Measurements from ENCODE around the gene NUDT4.
"Not testable (repeated sequence)": the region's sequence is repeated elsewhere in the genome, so short reads cannot be mapped to it uniquely, and the experiment has no call there.

The NUDT4 gene

DNA sequence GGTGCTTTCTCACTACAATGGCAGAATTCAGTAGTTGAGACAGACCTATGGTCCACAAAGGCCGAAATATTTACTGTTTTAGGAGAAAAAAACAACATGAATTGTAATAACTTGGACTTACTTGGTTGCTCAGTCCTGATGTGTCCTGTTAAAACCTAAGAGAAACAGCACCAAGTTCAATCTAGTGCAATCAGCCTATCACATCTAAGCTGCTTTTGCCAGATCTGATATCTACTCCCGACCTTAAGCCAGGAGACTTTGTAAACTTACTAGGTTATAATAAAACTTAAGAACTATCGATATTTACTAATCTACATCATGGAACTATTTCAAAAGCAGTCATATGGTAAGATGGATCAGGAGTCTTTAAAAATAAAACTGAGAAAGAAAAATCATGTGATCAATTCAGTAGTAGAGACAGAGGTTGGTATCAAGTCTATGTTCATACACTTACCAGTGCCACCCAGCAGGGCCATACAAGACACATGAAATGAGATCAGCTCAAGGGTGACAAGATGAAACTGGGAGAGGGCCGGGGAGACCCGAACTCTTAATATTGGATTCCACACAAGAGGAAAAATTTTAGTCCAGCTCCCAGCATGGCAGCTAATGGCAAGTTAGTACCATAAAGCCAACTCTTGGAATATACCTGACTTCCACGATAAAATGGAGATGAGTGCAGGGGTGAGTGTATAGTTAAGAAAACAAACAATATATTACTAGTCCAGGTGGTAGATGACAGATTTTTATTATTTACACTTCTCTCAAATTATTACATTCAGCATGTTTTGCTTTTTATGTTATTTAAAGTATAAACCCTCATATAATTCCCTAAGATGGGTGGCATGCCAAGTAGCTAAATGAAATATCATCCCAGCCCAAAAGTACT, 27.5 kb downstream of the NUDT4 start:
- Histone ChIP-seq H3K18ac (ENCODE audit: low read length) (no peak overlapping the region), H3K4me3 (ENCODE audit: low read length) (no peak overlapping the region), H3K4me2 (ENCODE audit: low read length) (no peak overlapping the region), H3K9ac (ENCODE audit: low read length) (no peak overlapping the region), H2AK5ac (ENCODE audit: low read length) (no peak overlapping the region), H3K56ac (ENCODE audit: low read length) (no peak overlapping the region), H2BK120ac (ENCODE audit: low read depth, low read length) (no peak overlapping the region), H2BK5ac (ENCODE audit: low read length) (no peak overlapping the region), H2BK15ac (replicated peaks; ENCODE audit: low read depth) (no peak overlapping the region), H3K79me2 (ENCODE audit: control insufficient read depth, insufficient read depth, low read length) (no peaks in the 10 kb centered on the region), H4K5ac (ENCODE audit: low read length) (no peak overlapping the region), H4K8ac (ENCODE audit: low read depth, low read length) (no peak overlapping the region), H3K27me3 (ENCODE audit: insufficient read depth, low read length, poor library complexity) (no peaks in the 10 kb centered on the region), H3K36me3 (ENCODE audit: control insufficient read depth, insufficient read depth, low read length) (no peaks in the 10 kb centered on the region), H3K23ac (ENCODE audit: low read length) (no peak overlapping the region), H3K4me1 (ENCODE audit: control insufficient read depth, low read depth, low read length) (no peaks in the 10 kb centered on the region), H3K27ac (ENCODE audit: low read depth, low read length) (no peak overlapping the region), H3K4ac (ENCODE audit: low read depth, low read length) (no peak overlapping the region), H3K79me1 (ENCODE audit: low read length) (no peaks in the 10 kb centered on the region)
- WGBS (ENCODE audit: extremely low coverage, insufficient coverage, low lambda C conversion rate), result no CpG with 5 or more reads among the region's 6 CpGs
- DNase-seq, result no peak

DNA sequence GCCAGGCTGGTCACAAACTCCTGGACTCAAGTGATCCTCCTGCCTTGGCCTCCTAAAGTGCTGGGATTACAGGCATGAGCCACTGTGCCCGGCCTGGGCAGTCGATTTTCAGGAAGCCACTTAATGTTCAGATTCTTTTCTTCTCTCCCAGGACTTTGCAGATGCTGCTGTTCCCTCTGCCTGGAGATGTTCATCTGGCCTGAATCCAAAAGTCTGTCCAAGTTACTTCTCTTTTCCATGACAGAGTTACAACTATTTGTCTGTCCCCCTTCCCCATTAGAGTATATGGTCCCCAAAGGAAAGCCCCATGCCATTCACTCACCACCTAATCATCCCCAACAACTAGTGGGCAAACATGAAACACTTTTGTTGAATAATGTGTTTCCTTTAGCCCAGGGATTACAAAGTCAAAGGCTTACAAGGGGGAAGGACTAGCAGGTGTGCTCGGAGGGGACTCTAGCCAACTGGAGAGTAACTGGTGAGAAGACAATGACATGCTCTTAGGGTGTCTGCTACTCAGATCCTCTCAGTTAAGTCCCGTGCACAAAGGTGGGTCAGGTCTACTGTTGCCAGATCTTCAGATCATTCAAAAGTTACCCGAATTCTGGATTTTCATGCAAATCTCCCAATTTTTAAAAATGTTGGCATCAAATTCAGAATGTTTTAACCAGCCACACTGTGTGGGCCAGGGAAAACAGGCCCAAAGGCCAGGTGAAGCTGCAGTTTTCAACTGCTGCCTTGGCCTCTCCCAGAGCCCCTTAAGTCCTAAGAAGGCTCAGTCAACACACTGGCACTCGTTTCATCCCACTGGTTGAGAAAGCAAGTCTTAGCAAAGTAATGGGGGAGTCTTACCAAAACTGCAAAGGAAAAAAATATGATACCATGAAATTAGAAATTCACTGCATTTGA, 29.6 kb downstream of the NUDT4 start:
- no CpG with 5 or more reads among the region's 6 CpGs for WGBS (ENCODE audit: extremely low coverage, insufficient coverage, low lambda C conversion rate)
- DNase-seq, result no peak
- Histone ChIP-seq H2BK120ac (ENCODE audit: low read depth, low read length) (no peak overlapping the region), H3K4me1 (ENCODE audit: control insufficient read depth, low read depth, low read length) (no peaks in the 10 kb centered on the region), H3K79me1 (ENCODE audit: low read length) (peaks cover 5% of the 10 kb centered on the region), H3K9ac (ENCODE audit: low read length) (no peak overlapping the region), H4K8ac (ENCODE audit: low read depth, low read length) (no peak overlapping the region), H3K23ac (ENCODE audit: low read length) (no peak overlapping the region), H2BK15ac (replicated peaks; ENCODE audit: low read depth) (no peak overlapping the region), H3K79me2 (ENCODE audit: control insufficient read depth, insufficient read depth, low read length) (peaks cover 8% of the 10 kb centered on the region), H2BK5ac (ENCODE audit: low read length) (no peak overlapping the region), H3K56ac (ENCODE audit: low read length) (no peak overlapping the region), H3K27me3 (ENCODE audit: insufficient read depth, low read length, poor library complexity) (no peaks in the 10 kb centered on the region), H3K4me2 (ENCODE audit: low read length) (no peak overlapping the region), H4K5ac (ENCODE audit: low read length) (no peak overlapping the region), H2AK5ac (ENCODE audit: low read length) (no peak overlapping the region), H3K4ac (ENCODE audit: low read depth, low read length) (no peak overlapping the region), H3K36me3 (ENCODE audit: control insufficient read depth, insufficient read depth, low read length) (no peaks in the 10 kb centered on the region), H3K18ac (ENCODE audit: low read length) (no peak overlapping the region), H3K4me3 (ENCODE audit: low read length) (no peak overlapping the region), H3K27ac (ENCODE audit: low read depth, low read length) (no peak overlapping the region)

DNA sequence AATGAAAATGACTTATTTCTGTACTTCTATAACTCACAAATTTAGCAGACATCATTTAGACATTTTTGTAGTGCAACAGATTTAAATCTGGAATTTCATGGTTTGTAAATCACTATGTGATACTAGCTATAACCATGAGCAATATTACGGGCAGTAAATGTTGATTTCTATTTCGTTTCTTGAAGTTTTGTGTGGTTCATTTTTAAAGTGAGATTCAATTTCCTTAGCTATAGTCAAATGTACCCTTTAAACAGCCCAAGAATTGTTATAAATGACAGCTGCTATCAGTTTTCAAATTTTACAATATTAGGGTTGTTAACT, 30.2 kb downstream of the NUDT4 start:
- Histone ChIP-seq H2BK120ac (ENCODE audit: low read depth, low read length) (no peak overlapping the region), H3K56ac (ENCODE audit: low read length) (no peak overlapping the region)
- WGBS (ENCODE audit: extremely low coverage, insufficient coverage, low lambda C conversion rate), result no CpG with 5 or more reads among the region's 2 CpGs

DNA sequence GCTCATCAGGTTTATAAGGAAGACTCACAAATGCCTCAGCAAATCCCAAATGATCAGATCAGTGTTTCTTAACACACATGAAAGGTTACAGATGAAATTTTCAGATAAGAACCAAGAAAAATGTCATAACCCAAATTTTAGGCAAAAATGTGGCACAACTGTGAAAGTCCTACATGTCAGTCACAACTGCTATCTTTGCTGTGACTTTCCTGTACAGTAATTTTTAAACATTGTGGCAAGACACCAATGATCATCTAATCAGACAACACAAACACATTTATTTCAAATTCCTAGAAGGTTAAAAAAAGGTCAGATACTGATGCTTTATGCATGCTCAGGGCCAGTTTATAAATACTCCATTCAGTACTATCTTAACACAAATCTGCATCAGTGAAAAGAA, 31.1 kb downstream of the NUDT4 start:
- H3K79me2 ChIP-seq (ENCODE audit: control insufficient read depth, insufficient read depth, low read length), result peaks cover 19% of the 10 kb centered on the region
- H3K4me2 ChIP-seq (ENCODE audit: low read length), result no peak overlapping the region
- no peak overlapping the region for H2BK5ac ChIP-seq (ENCODE audit: low read length)
- no peak for DNase-seq
- peaks cover 6% of the 10 kb centered on the region for H3K79me1 ChIP-seq (ENCODE audit: low read length)
- H3K56ac ChIP-seq (ENCODE audit: low read length), result no peak overlapping the region
- H3K4me1 ChIP-seq (ENCODE audit: control insufficient read depth, low read depth, low read length), result no peaks in the 10 kb centered on the region
- no peak overlapping the region for H4K5ac ChIP-seq (ENCODE audit: low read length)
- no peak overlapping the region for H3K4ac ChIP-seq (ENCODE audit: low read depth, low read length)
- no peak overlapping the region for H2BK15ac ChIP-seq (replicated peaks; ENCODE audit: low read depth)
- H2AK5ac ChIP-seq (ENCODE audit: low read length), result no peak overlapping the region
- no peak overlapping the region for H3K18ac ChIP-seq (ENCODE audit: low read length)
- no peaks in the 10 kb centered on the region for H3K36me3 ChIP-seq (ENCODE audit: control insufficient read depth, insufficient read depth, low read length)
- H3K27ac ChIP-seq (ENCODE audit: low read depth, low read length), result no peak overlapping the region
- no peak overlapping the region for H3K23ac ChIP-seq (ENCODE audit: low read length)
- H3K4me3 ChIP-seq (ENCODE audit: low read length), result no peak overlapping the region
- no peak overlapping the region for H2BK120ac ChIP-seq (ENCODE audit: low read depth, low read length)
- no peaks in the 10 kb centered on the region for H3K27me3 ChIP-seq (ENCODE audit: insufficient read depth, low read length, poor library complexity)
- H4K8ac ChIP-seq (ENCODE audit: low read depth, low read length), result no peak overlapping the region
- no peak overlapping the region for H3K9ac ChIP-seq (ENCODE audit: low read length)

More for the DNA sequence above, 30.2 kb downstream of the NUDT4 start:
- Histone ChIP-seq H3K4me3 (ENCODE audit: low read length) (no peak overlapping the region), H2AK5ac (ENCODE audit: low read length) (no peak overlapping the region), H3K4me1 (ENCODE audit: control insufficient read depth, low read depth, low read length) (no peaks in the 10 kb centered on the region), H3K27me3 (ENCODE audit: insufficient read depth, low read length, poor library complexity) (no peaks in the 10 kb centered on the region), H3K9ac (ENCODE audit: low read length) (no peak overlapping the region), H3K4me2 (ENCODE audit: low read length) (no peak overlapping the region), H3K79me1 (ENCODE audit: low read length) (peaks cover 5% of the 10 kb centered on the region), H4K8ac (ENCODE audit: low read depth, low read length) (no peak overlapping the region), H3K18ac (ENCODE audit: low read length) (no peak overlapping the region), H3K79me2 (ENCODE audit: control insufficient read depth, insufficient read depth, low read length) (peaks cover 11% of the 10 kb centered on the region), H3K27ac (ENCODE audit: low read depth, low read length) (no peak overlapping the region), H2BK5ac (ENCODE audit: low read length) (no peak overlapping the region), H4K5ac (ENCODE audit: low read length) (no peak overlapping the region), H3K23ac (ENCODE audit: low read length) (no peak overlapping the region), H3K4ac (ENCODE audit: low read depth, low read length) (no peak overlapping the region), H3K36me3 (ENCODE audit: control insufficient read depth, insufficient read depth, low read length) (no peaks in the 10 kb centered on the region), H2BK15ac (replicated peaks; ENCODE audit: low read depth) (no peak overlapping the region)
- DNase-seq, result no peak

DNA sequence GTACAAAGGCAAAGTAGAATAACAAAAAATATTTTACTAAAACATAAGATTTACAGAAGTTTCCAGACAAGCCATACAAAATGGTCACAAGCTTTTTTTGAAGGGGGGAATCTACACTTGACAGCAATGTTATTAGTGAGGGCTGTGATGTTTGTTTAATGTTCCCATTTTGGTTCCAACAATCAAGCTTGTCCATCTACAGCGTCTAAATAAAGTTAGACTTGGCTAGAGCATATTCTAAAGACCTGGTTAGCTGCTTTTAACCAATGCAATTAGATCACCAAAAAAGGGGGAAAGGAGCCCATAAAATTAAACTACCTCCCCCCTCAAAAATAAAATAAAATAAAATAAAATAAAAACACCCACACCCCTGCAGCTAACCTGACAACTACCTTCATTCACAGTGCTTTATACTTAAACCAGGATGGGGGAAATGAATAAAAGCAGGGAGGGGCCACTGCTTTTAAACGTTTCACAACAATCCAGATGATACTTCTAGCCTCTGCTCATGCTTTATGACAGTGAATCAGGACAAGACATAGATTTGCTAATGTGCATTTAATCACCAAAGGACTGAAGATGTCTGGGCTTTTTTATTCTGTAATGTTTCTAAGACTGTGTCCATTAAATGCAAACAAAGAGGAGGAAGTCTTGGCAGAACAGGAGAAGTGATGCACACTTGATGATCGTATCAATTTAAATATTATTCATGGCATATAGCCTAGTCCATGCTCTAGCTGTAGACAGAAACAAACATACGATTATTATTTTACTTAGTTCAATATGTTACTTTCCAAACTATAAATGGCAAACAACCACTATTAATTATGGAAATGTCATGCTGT, 31.8 kb downstream of the NUDT4 start:
- not testable (repeated sequence) for H3K27ac ChIP-seq (ENCODE audit: low read depth, low read length); H3K4me1 ChIP-seq (ENCODE audit: control insufficient read depth, low read depth, low read length); H3K79me1 ChIP-seq (ENCODE audit: low read length); H3K27me3 ChIP-seq (ENCODE audit: insufficient read depth, low read length, poor library complexity); H3K23ac ChIP-seq (ENCODE audit: low read length); H2BK120ac ChIP-seq (ENCODE audit: low read depth, low read length); H3K4ac ChIP-seq (ENCODE audit: low read depth, low read length); H2BK5ac ChIP-seq (ENCODE audit: low read length); H2BK15ac ChIP-seq (replicated peaks; ENCODE audit: low read depth); H2AK5ac ChIP-seq (ENCODE audit: low read length); H4K5ac ChIP-seq (ENCODE audit: low read length); H4K8ac ChIP-seq (ENCODE audit: low read depth, low read length); H3K18ac ChIP-seq (ENCODE audit: low read length); H3K36me3 ChIP-seq (ENCODE audit: control insufficient read depth, insufficient read depth, low read length); H3K4me2 ChIP-seq (ENCODE audit: low read length); DNase-seq; H3K56ac ChIP-seq (ENCODE audit: low read length); H3K4me3 ChIP-seq (ENCODE audit: low read length); H3K9ac ChIP-seq (ENCODE audit: low read length)
- H3K79me2 ChIP-seq (ENCODE audit: control insufficient read depth, insufficient read depth, low read length), result peaks cover 26% of the 10 kb centered on the region
- WGBS (ENCODE audit: extremely low coverage, insufficient coverage, low lambda C conversion rate), result no CpG with 5 or more reads among the region's 4 CpGs

Data from mesendoderm (in vitro differentiated cells).